A549 (cell line): ENCODE data around the gene C5. TPM values are rescaled to one million over a fixed set of nuclear protein-coding genes. Genes with fewer than 3 reads are reported as not detected.

Experiments
- ATAC-seq, 2 experiments: fragments of 200-7000 bp in 1 of 2; fragments of >200 bp in 1 of 2; cut with Nextera tagmentation in 1 of 2; cut with Tn5 transposase in 1 of 2; 3 replicates each; pipeline versions ENCODE4 v1.8.0 to v1.9.1; 2018 to 2020; ENCODE audit warnings: mild to moderate bottlenecking in 1 of 2, moderate library complexity in 1 of 2
- CTCF ChIA-PET: fragments of 300-600 bp; sonication (Branson Sonifier 250); formaldehyde crosslinking; extraction: SDS; loops from one replicate; lab custom pipeline; 2021; ENCODE audit warnings: antibody characterized with exemption, inconsistent platforms; lab: Yijun Ruan, JAX
- POLR2A ChIA-PET: fragments of 350-600 bp; formaldehyde crosslinking; extraction: SDS; loops from one replicate; lab custom pipeline; 2021; ENCODE audit warnings: antibody characterized with exemption, inconsistent platforms; lab: Yijun Ruan, JAX
- DNase-seq, 2 experiments: peaks; one replicate each; pipeline versions ENCODE4 v3.0.0 to v3.0.0-alpha.2; 2011 to 2016; ENCODE audit warnings: low read depth in 1 of 2, low spot score in 1 of 2
- FAIRE-seq: peaks from 2 replicates; lab custom pipeline; 2011; peaks lifted over from hg19 to GRCh38; lab: Jason Lieb, UNC
- H3K27ac ChIP-seq, 2 experiments: fragments of >200 bp; sonication (Bioruptor Twin); formaldehyde crosslinking; 3 replicates each; pipeline ENCODE4 v1.5.1; 2016 to 2017
- H3K4me1 ChIP-seq: fragments of >200 bp; sonication (Bioruptor Twin); formaldehyde crosslinking; 3 replicates; pipeline ENCODE4 v1.6.1; 2016
- H3K4me2 ChIP-seq: fragments of >200 bp; sonication (Bioruptor Twin); formaldehyde crosslinking; 3 replicates; pipeline ENCODE4 v1.6.1; 2016
- H3K4me3 ChIP-seq: fragments of >200 bp; sonication (Bioruptor Twin); formaldehyde crosslinking; 3 replicates; pipeline ENCODE4 v1.5.1; 2016
- H3K9me3 ChIP-seq: fragments of >200 bp; sonication (Bioruptor Twin); formaldehyde crosslinking; 3 replicates; pipeline ENCODE4 v1.6.1; 2016
- CHD2 ChIP-seq: fragments of 150-350 bp; IDR thresholded peaks from 2 replicates; pipeline ENCODE4 v1.6.1; 2014; ENCODE audit warnings: low read length; ENCODE audit not compliant: partially characterized antibody
- EHF ChIP-seq: fragments of 250-450 bp; sonication (Bioruptor Pico); IDR thresholded peaks from 2 replicates; pipeline ENCODE4 v1.5.0; 2020; ENCODE audit warnings: mild to moderate bottlenecking
- EP300 ChIP-seq, 2 experiments: fragments of >200 bp; sonication (Bioruptor Twin); formaldehyde crosslinking; IDR thresholded peaks; 2 replicates in 1 of 2; 3 replicates in 1 of 2; pipeline ENCODE4 v1.6.1; 2016 to 2017
- FOSL2 ChIP-seq, 2 experiments: fragments of 450-650 bp in 1 of 2; fragments of >200 bp in 1 of 2; sonication (Bioruptor Twin) in 1 of 2; formaldehyde crosslinking; IDR thresholded peaks; 2 replicates each; pipeline versions ENCODE4 v1.5.0 to v1.6.1; 2016 to 2020; ENCODE audit warnings: mild to moderate bottlenecking in 1 of 2, moderate library complexity in 1 of 2
- GATA3 ChIP-seq: IDR thresholded peaks from 2 replicates; pipeline ENCODE4 v1.6.1; 2012; ENCODE audit warnings: borderline replicate concordance
- HDAC2 ChIP-seq: fragments of 200-600 bp; sonication (generic); IDR thresholded peaks from 2 replicates; pipeline ENCODE4 v1.6.1; 2016
- HEYL ChIP-seq: fragments of 250-450 bp; sonication (Bioruptor Pico); IDR thresholded peaks from 2 replicates; pipeline ENCODE4 v1.8.0; 2021; ENCODE audit warnings: mild to moderate bottlenecking, moderate library complexity
- HOXA7 ChIP-seq: fragments of 250-450 bp; sonication (Bioruptor Pico); IDR thresholded peaks from 2 replicates; pipeline ENCODE4 v1.5.0; 2020; ENCODE audit warnings: mild to moderate bottlenecking, moderate library complexity
- HOXB13 ChIP-seq: fragments of 250-450 bp; sonication (Bioruptor Pico); IDR thresholded peaks from 2 replicates; pipeline ENCODE4 v1.5.0; 2020; ENCODE audit warnings: low read depth, mild to moderate bottlenecking, moderate library complexity
- JUN ChIP-seq, 2 experiments: fragments of >200 bp; sonication (Bioruptor Twin); formaldehyde crosslinking; IDR thresholded peaks; 2 replicates in 1 of 2; 3 replicates in 1 of 2; pipeline ENCODE4 v1.6.1; 2016 to 2017
- JUNB ChIP-seq: fragments of >200 bp; sonication (Bioruptor Twin); formaldehyde crosslinking; IDR thresholded peaks from 2 replicates; pipeline ENCODE4 v1.6.1; 2016
- KDM5A ChIP-seq: fragments of 200-600 bp; sonication (generic); IDR thresholded peaks from 2 replicates; pipeline ENCODE4 v1.6.1; 2016; ENCODE audit warnings: antibody characterized with exemption, mild to moderate bottlenecking
- MAZ ChIP-seq: fragments of 150-350 bp; IDR thresholded peaks from 2 replicates; pipeline ENCODE4 v1.6.1; 2014; ENCODE audit warnings: antibody characterized with exemption, low read depth, low read length, borderline replicate concordance
- MYC ChIP-seq: IDR thresholded peaks from 2 replicates; pipeline ENCODE4 v1.6.1; 2012; ENCODE audit warnings: mild to moderate bottlenecking, inconsistent platforms, low read length, improper control_type of control experiment, borderline replicate concordance
- NFE2L2 ChIP-seq: fragments of 150-350 bp; conservative IDR thresholded peaks from 2 replicates; pipeline ENCODE4 v1.6.1; 2014; ENCODE audit warnings: low read length
- NPAS2 ChIP-seq: fragments of 250-450 bp; sonication (Bioruptor Pico); IDR thresholded peaks from 2 replicates; pipeline ENCODE4 v1.8.0; 2022; ENCODE audit warnings: mild to moderate bottlenecking, moderate library complexity, borderline replicate concordance
- PHF8 ChIP-seq: fragments of 200-600 bp; sonication (generic); IDR thresholded peaks from 2 replicates; pipeline ENCODE4 v1.6.1; 2016; ENCODE audit warnings: low read depth, mild to moderate bottlenecking, antibody characterized with exemption, moderate library complexity, borderline replicate concordance
- POLR2A ChIP-seq: IDR thresholded peaks from 2 replicates; pipeline ENCODE4 v1.6.1; 2012; ENCODE audit warnings: mild to moderate bottlenecking, low read length
- RARB ChIP-seq: fragments of 250-450 bp; sonication (Bioruptor Pico); IDR thresholded peaks from 2 replicates; pipeline ENCODE4 v1.8.0; 2021; ENCODE audit warnings: mild to moderate bottlenecking, moderate library complexity
- RCOR1 ChIP-seq: fragments of 150-350 bp; IDR thresholded peaks from 2 replicates; pipeline ENCODE4 v1.6.1; 2014; ENCODE audit warnings: antibody characterized with exemption, low read length, low read depth
- RFX5 ChIP-seq: fragments of 450-650 bp; IDR thresholded peaks from 2 replicates; pipeline ENCODE4 v1.7.1; 2014; ENCODE audit warnings: antibody characterized with exemption, mild to moderate bottlenecking, moderate library complexity
- ZFP36 ChIP-seq: fragments of 450-650 bp; IDR thresholded peaks from 2 replicates; pipeline ENCODE4 v1.6.1; 2014; ENCODE audit warnings: borderline replicate concordance; ENCODE audit not compliant: partially characterized antibody
- ZNF302 ChIP-seq: fragments of 250-450 bp; sonication (Bioruptor Pico); IDR thresholded peaks from 2 replicates; pipeline ENCODE4 v1.9.0; 2021; ENCODE audit warnings: inconsistent platforms, mild to moderate bottlenecking, moderate library complexity
- ZSCAN20 ChIP-seq: fragments of 250-450 bp; sonication (Bioruptor Pico); IDR thresholded peaks from 2 replicates; pipeline ENCODE4 v1.8.0; 2022; ENCODE audit warnings: mild to moderate bottlenecking, moderate library complexity
- WGBS: methylation state at CpG from one replicate; pipeline ENCODE4 v1.1.6; 2017; ENCODE audit errors: missing lambda C conversion rate; 5-methylcytosine and 5-hydroxymethylcytosine counted together
- polyA plus RNA-seq, 4 experiments: library from polyadenylated mRNA; depleted of rRNA in 3 of 4; stranded (reverse); fragments of >200 nt; fragmentation: RNase III in 1 of 4; extraction: RNeasy Plus Mini Kit Qiagen cat#74134 plus additional on column Dnase treatment in 1 of 4; gene quantifications; 2 replicates in 3 of 4; 3 replicates in 1 of 4; pipeline ENCODE4 v1.2.3, GENCODE V29; 2011 to 2017
- TF ChIP-seq, protein P1 (sequence below): fragments of 250-450 bp; sonication (Bioruptor Pico); IDR thresholded peaks from 2 replicates; pipeline ENCODE4 v1.5.0; 2020; ENCODE audit warnings: low read depth, mild to moderate bottlenecking, moderate library complexity
- TF ChIP-seq, protein P2 (sequence below): fragments of >200 bp; sonication (Bioruptor Twin); formaldehyde crosslinking; IDR thresholded peaks from 3 replicates; pipeline ENCODE4 v1.6.1; 2016
- TF ChIP-seq, protein P3 (sequence below): fragments of 450-650 bp; IDR thresholded peaks from 2 replicates; pipeline ENCODE4 v1.6.1; 2014; ENCODE audit warnings: antibody characterized with exemption
- TF ChIP-seq, protein P4 (sequence below): IDR thresholded peaks from 2 replicates; pipeline ENCODE4 v1.6.1; 2012; ENCODE audit warnings: low read depth, borderline replicate concordance

The C5 gene
- polyA plus RNA-seq, 2 of the 4 experiments (the other 2 are of a cell fraction) = 17.1 to 115 TPM

DNA sequence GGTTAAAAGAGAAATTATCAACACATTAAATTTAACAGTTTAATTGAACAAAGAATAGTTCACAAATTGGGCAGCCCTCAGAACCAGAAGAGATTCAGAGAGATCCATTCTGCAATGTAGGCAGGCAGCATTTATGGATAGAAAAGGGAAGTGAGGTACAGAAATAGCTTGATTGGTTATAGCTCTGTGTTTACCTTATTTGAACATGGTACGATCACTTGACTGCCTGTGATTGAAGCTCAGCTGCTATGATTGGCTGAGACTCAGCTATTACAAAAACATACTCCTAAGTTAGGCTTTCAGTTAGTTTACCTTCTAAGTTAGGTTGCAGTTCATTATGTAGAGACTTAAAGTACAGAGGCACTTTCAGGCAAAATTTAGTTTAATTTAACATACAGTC is 32.0 kb upstream of the C5 start (continued):
- no peak for TF ChIP-seq RCOR1
- TF ChIP-seq, all 56 proteins: peak for 0

DNA sequence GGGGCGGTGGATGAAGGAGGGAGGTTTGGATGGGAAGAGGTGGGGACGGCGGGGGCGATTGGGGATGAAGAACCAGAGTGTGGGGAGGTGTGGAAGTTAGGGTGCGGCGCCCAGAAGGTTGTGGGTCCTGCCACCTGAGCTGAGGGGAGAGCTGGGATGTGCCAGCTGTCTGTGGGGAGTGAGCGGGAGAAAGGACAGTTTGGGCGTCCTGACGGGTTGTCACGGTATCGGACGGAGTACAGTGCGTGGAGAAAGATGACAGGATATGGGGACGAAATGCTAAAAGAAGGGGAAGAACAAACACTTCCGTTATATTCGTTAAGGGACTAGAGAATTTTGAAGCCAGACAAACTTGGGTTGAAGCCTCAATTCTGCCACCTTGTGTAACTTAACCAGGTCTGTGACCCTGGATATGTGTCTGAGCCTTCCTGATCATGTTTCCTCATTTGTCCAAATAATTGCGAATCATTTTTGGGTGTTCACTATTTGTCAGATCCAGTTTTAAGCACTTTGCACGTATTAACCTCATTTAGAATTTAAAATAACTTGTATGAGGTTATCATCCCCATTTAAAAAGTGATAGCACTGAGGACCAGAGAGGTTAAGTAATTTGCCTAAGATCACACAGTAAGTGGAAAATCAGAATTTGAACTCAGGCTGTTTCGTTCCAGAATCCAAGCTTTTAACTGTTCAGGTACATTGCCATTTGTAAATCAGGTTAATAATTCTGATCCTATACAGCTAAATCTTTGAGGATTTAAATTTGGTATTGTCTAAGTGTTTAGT is 25.4 kb upstream of the C5 start:
- TF ChIP-seq, protein P1, sequence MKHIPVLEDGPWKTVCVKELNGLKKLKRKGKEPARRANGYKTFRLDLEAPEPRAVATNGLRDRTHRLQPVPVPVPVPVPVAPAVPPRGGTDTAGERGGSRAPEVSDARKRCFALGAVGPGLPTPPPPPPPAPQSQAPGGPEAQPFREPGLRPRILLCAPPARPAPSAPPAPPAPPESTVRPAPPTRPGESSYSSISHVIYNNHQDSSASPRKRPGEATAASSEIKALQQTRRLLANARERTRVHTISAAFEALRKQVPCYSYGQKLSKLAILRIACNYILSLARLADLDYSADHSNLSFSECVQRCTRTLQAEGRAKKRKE = no peak
- no peak for TF ChIP-seq PHF8
- 0 out of 5 replicates have a peak, but pooled peaks of 1 of the 2 experiments have one; percentile 5 for TF ChIP-seq JUN (IDR thresholded peaks at IDR 0.05)
- TF ChIP-seq, protein P2, sequence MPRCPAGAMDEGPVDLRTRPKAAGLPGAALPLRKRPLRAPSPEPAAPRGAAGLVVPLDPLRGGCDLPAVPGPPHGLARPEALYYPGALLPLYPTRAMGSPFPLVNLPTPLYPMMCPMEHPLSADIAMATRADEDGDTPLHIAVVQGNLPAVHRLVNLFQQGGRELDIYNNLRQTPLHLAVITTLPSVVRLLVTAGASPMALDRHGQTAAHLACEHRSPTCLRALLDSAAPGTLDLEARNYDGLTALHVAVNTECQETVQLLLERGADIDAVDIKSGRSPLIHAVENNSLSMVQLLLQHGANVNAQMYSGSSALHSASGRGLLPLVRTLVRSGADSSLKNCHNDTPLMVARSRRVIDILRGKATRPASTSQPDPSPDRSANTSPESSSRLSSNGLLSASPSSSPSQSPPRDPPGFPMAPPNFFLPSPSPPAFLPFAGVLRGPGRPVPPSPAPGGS = no peak
- TF ChIP-seq ZFP36 = peak; percentile 82
- TF ChIP-seq HOXA7 (CRISPR knock-in tag) = no peak
- TF ChIP-seq ZSCAN20 = no peak
- no peak for TF ChIP-seq ZNF302 (CRISPR knock-in tag)
- TF ChIP-seq CHD2 = no peak
- peak; percentile 79; the same call in 1 of the 2 replicates for TF ChIP-seq HDAC2
- FAIRE-seq (no peak), DNase-seq (no peak), ATAC-seq (peak in 1 of 2 experiments; percentile 61; a peak in 5 of 6 replicates)
- 4% methylated on average over 18 of the region's 19 CpGs for WGBS
- POLR2A ChIA-PET = no interaction called here
- Histone ChIP-seq H3K4me1 (peaks cover 25% of the 10 kb centered on the region), H3K27ac (peak overlapping the region; percentile 82 to 91), H3K9me3 (no peaks in the 10 kb centered on the region), H3K4me3 (peak overlapping the region; percentile 49), H3K4me2 (peak overlapping the region; percentile 92)
- CTCF ChIA-PET = interaction anchor here (1.1 to 1.4 kb wide), 3 partner anchors 9 to 94 kb away, joined by 3 read pairs; no protein-coding TSS in a partner anchor

DNA sequence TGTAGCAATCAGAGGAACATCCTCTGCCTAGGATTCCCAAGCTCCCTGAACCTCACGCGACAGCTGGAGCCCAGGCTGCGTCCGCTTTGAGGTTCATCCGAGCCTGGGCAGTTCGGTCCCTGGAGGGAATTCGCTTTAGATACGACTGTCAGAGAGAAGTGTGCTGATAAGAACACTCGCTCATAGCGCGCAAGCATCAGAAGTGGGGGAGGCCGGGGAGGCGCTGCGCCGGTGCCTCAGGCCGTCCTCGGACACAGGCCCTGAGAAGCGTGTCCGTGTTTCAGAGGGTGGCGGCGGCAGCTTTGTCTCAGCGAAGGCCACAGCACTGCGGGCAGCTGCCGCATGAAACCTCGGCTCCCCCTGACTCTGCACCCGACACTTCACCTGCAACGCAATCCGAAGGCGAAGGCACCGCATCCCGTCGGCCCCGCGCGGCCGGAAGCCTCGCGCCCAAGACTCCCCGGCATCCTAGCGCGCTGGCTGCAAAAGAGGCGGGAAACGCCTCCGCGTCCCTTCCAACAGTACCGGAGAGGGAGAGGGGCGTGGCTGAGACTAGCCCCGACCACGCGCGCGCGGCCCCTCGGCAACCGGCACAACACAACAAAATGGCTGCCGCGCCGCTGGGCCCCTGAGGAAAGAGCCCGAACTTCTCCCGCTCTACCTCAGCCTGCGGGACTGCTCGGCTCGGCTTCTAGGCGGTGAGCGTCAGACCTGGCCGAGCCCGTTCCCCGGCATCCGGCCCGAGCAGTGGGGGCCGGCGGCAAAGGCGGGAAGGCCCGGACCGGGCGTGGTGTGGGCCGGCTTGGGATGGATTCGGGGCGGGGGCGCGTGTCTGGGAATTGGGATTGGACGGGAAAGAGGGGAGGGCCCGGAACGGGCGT is 24.5 kb upstream of the C5 start, which contains the start of gene CNTRL:
Gene CNTRL, plus strand, starts transcription at position 586 of the 881 bp plus-strand sequence. CDS start 13,372 bp downstream, outside the sequence.
- Histone ChIP-seq H3K4me1 (peaks cover 25% of the 10 kb centered on the region), H3K27ac (peak within 1 kb of the TSS; percentile 82 to 91), H3K4me3 (peak within 1 kb of the TSS; percentile 49), H3K4me2 (peak within 1 kb of the TSS; percentile 92), H3K9me3 (no peaks in the 10 kb centered on the region)
- WGBS = 12% methylated on average over 25 of the region's 85 CpGs
- FAIRE-seq (no peak), ATAC-seq (peak; percentile 90 to 95), DNase-seq (peak; percentile 73 to 95)
- CTCF ChIA-PET = interaction anchor here (0.7 to 1.4 kb wide), 4 partner anchors 9 to 45 kb away, joined by 3 read pairs; no protein-coding TSS in a partner anchor
- POLR2A ChIA-PET = interaction anchor here (0.8 to 1.0 kb wide), 2 partner anchors 12 to 132 kb away, joined by 3 read pairs; no protein-coding TSS in a partner anchor
- peak; percentile 54; the same call in 1 of the 2 replicates for TF ChIP-seq MYC
- peak; percentile 84 for TF ChIP-seq PHF8
- TF ChIP-seq JUNB = no peak
- TF ChIP-seq, protein P1 = peak; percentile 91; the same call in 1 of the 2 replicates
- TF ChIP-seq RARB (CRISPR knock-in tag) = no peak
- TF ChIP-seq MAZ = 0 out of 2 replicates have a peak, but pooled peaks have one; percentile 24
- TF ChIP-seq RFX5 = peak; percentile 39; the same call in 1 of the 2 replicates
- peak; percentile 78; the same call in 1 of the 2 replicates for TF ChIP-seq EHF (CRISPR knock-in tag)
- TF ChIP-seq ZSCAN20 = no peak
- TF ChIP-seq KDM5A = 0 out of 2 replicates have a peak, but pooled peaks have one; percentile 29
- peak; percentile 91 for TF ChIP-seq HOXB13 (CRISPR knock-in tag)
- TF ChIP-seq ZFP36 = no peak
- TF ChIP-seq POLR2A = peak; percentile 70
- no peak for TF ChIP-seq NFE2L2
- TF ChIP-seq, protein P3, sequence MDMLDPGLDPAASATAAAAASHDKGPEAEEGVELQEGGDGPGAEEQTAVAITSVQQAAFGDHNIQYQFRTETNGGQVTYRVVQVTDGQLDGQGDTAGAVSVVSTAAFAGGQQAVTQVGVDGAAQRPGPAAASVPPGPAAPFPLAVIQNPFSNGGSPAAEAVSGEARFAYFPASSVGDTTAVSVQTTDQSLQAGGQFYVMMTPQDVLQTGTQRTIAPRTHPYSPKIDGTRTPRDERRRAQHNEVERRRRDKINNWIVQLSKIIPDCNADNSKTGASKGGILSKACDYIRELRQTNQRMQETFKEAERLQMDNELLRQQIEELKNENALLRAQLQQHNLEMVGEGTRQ = peak; percentile 27; the same call in 1 of the 2 replicates
- no peak for TF ChIP-seq HEYL (CRISPR knock-in tag)
- peak; percentile 40; the same call in 1 of the 2 replicates for TF ChIP-seq GATA3
- TF ChIP-seq, protein P4, sequence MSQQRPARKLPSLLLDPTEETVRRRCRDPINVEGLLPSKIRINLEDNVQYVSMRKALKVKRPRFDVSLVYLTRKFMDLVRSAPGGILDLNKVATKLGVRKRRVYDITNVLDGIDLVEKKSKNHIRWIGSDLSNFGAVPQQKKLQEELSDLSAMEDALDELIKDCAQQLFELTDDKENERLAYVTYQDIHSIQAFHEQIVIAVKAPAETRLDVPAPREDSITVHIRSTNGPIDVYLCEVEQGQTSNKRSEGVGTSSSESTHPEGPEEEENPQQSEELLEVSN = peak; percentile 100
- 0 out of 2 replicates have a peak, but pooled peaks have one; percentile 23 for TF ChIP-seq NPAS2 (CRISPR knock-in tag)
- no peak for TF ChIP-seq EP300 (IDR thresholded peaks at IDR 0.05)
- TF ChIP-seq FOSL2 (IDR thresholded peaks at IDR 0.05) = no peak
- TF ChIP-seq FOSL2 (CRISPR knock-in tag; IDR thresholded peaks at IDR 0.05) = 0 out of 2 replicates have a peak, but pooled peaks have one; percentile 13
